Testis (tissue), 3 donors: Measurements from ENCODE around the gene FGFBP2. TPM values are rescaled to one million over a fixed set of nuclear protein-coding genes. Genes with fewer than 3 reads are reported as not detected.

Source experiments
- DNase-seq: peaks from one replicate; pipeline ENCODE4 v3.0.0-alpha.2; 2019
- H3K27ac ChIP-seq, 2 donors: fragments of 200-600 bp; sonication (generic); one replicate each; pipeline ENCODE4 v1.5.1; 2019
- H3K27me3 ChIP-seq: fragments of 200-600 bp; sonication (generic); one replicate; pipeline ENCODE4 v1.5.1; 2019
- H3K36me3 ChIP-seq: fragments of 200-600 bp; sonication (generic); one replicate; pipeline ENCODE4 v1.5.1; 2017; ENCODE audit warnings: low read depth; ENCODE audit errors: missing control alignments
- H3K4me1 ChIP-seq: fragments of 200-600 bp; sonication (generic); one replicate; pipeline ENCODE4 v1.5.1; 2019
- H3K4me3 ChIP-seq, 2 donors: fragments of 200-600 bp; sonication (generic); one replicate each; pipeline ENCODE4 v1.5.1; 2017 to 2019
- H3K9me3 ChIP-seq: fragments of 200-600 bp; sonication (generic); one replicate; pipeline ENCODE4 v1.5.1; 2017
- POLR2A ChIP-seq: fragments of 450-650 bp; IDR thresholded peaks from one replicate; pipeline ENCODE4 v1.6.1; 2017; ENCODE audit warnings: antibody characterized with exemption, mild to moderate bottlenecking, moderate library complexity
- WGBS, 2 donors: methylation state at CpG; one replicate each; pipeline ENCODE4 v1.1.5; 2018; 5-methylcytosine and 5-hydroxymethylcytosine counted together
- intact Hi-C: fragments of 100-400 bp; cut with DNase I; formaldehyde crosslinking; loops from one replicate; pipeline ENCODE4 v1.15.1; 2023; ENCODE audit warnings: low total_unique reads
- polyA plus RNA-seq: library from polyadenylated mRNA; stranded (reverse); fragments of 350-450 nt; fragmentation: Illumina TruSeq; extraction: RNeasy Lipid Tissue Mini Kit (QIAGEN cat#74804); gene quantifications from one replicate; pipeline ENCODE4 v1.2.3, GENCODE V29; 2014; ENCODE audit warnings: low read depth, low replicate concordance; ENCODE audit not compliant: insufficient read depth
- total RNA-seq, 2 donors: library from RNA; depleted of rRNA; stranded (reverse); fragments of >200 nt; gene quantifications; one replicate each; pipeline ENCODE4 v1.2.3, GENCODE V29; 2016
- TF ChIP-seq, protein P1 (sequence below), 3 experiments: fragments of 450-650 bp in 2 of 3; fragments of 200-600 bp in 1 of 3; sonication (generic) in 1 of 3; IDR thresholded peaks; one replicate each; pipeline ENCODE4 v1.5.1; 2016 to 2019; ENCODE audit warnings: antibody characterized with exemption in 3 of 3, mild to moderate bottlenecking in 2 of 3, moderate library complexity in 1 of 3

FGFBP2 gene
- total and polyA plus RNA-seq, 3 donors from 2014 or later: 19.4 to 139 (median 20.3) TPM

DNA sequence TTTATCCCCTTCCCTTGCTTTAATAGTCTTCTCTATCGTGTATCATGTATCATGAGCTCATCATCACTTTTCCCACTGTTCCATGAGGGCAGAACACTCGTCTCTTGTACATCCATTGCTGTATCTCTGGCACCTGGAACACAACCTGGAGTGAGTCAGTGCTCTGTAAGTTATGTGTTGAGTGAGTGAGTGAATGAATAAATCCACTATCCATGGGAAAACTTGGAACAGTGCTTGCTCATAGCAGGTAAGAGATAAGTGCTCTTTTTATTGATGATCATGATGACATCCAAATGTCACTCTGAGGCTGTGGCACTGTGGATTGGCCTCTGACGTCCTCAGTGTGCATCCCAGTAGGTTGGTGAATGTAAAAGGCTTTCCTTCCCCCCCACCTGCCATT is 28.7 kb downstream of the FGFBP2 start:
- no peak for DNase-seq
- H3K27me3 ChIP-seq: no peaks in the 10 kb centered on the region
- no peaks in the 10 kb centered on the region for H3K36me3 ChIP-seq
- H3K4me3 ChIP-seq: no peak overlapping the region
- H3K27ac ChIP-seq: no peak overlapping the region
- H3K4me1 ChIP-seq: no peaks in the 10 kb centered on the region
- intact Hi-C loops: no loop called here
- TF ChIP-seq, protein P1, sequence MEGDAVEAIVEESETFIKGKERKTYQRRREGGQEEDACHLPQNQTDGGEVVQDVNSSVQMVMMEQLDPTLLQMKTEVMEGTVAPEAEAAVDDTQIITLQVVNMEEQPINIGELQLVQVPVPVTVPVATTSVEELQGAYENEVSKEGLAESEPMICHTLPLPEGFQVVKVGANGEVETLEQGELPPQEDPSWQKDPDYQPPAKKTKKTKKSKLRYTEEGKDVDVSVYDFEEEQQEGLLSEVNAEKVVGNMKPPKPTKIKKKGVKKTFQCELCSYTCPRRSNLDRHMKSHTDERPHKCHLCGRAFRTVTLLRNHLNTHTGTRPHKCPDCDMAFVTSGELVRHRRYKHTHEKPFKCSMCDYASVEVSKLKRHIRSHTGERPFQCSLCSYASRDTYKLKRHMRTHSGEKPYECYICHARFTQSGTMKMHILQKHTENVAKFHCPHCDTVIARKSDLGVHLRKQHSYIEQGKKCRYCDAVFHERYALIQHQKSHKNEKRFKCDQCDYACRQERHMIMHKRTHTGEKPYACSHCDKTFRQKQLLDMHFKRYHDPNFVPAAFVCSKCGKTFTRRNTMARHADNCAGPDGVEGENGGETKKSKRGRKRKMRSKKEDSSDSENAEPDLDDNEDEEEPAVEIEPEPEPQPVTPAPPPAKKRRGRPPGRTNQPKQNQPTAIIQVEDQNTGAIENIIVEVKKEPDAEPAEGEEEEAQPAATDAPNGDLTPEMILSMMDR (IDR thresholded peaks at IDR 0.05): no peak
- no peak for TF ChIP-seq POLR2A
- WGBS, 2 donors: 86 to 88% methylated on average over 3 of the region's 3 CpGs
- no peaks in the 10 kb centered on the region for H3K9me3 ChIP-seq

DNA sequence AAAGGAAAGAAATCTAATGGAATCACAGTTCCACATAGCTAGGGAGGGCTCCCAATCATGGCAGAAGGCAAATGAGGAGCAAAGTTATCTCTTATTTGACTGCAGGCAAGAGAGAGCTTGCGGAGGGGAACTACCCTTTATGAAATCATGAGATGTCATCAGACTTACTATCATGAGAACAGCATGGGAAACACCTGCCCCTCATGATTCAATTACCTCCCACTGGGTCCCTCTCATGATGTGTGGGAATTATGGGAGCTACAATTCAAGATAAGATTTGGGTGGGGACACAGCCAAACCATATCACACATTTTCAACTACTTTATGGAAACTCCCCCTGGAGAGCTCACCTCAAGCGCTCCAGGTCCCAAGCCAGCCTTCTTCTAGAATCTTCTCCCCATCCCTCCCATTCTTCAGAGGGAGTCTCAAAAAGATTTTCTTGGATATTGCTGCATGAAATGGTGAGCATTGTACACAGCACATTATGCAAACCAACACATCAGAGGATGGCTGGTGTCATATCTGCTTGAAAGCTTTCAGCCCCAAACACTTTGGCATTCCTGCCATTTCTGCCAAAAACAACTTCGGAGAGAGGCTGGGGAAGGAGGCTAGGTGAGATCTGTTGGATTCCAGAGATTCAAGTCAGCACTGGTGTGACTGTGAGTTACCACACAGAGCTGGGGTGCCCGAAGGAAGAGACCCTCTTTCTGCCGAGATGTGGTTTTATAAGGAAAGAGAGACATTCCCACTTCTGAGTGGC is 31.3 kb downstream of the FGFBP2 start:
- Histone ChIP-seq H3K4me1 (no peaks in the 10 kb centered on the region), H3K27ac (no peak overlapping the region), H3K4me3 (no peak overlapping the region), H3K36me3 (no peaks in the 10 kb centered on the region), H3K27me3 (no peaks in the 10 kb centered on the region), H3K9me3 (no peaks in the 10 kb centered on the region)
- TF ChIP-seq POLR2A: no peak
- TF ChIP-seq, protein P1 (IDR thresholded peaks at IDR 0.05): no peak
- intact Hi-C loops: no loop called here
- DNase-seq: no peak
- WGBS, 2 donors: 96 to 97% methylated on average over 5 of the region's 5 CpGs

DNA sequence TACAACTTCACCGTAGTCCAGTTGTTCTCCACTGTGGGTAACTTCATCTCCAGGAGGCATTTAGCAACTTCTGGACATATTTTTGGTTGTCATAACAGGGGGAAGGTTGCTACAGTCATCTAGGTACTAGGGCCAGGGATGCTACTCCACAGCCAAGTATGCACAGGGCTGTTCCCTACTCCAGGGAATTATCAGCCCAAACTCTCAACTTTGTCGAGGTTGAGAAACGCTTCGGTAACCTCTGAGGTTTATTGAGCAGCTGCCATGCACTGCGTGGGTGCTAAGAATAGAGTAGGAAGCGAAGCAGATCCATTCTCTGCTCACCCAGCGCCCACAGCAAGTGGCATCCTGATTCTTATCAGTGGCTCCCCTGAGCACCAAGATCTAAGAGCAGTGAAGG is 32.7 kb downstream of the FGFBP2 start:
- WGBS, 2 donors: 85% methylated on average over 7 of the region's 7 CpGs
- Histone ChIP-seq H3K27me3 (no peaks in the 10 kb centered on the region), H3K4me3 (no peak overlapping the region), H3K9me3 (no peaks in the 10 kb centered on the region), H3K27ac (no peak overlapping the region), H3K4me1 (no peaks in the 10 kb centered on the region), H3K36me3 (no peaks in the 10 kb centered on the region)
- DNase-seq: no peak
- intact Hi-C loops: no loop called here
- TF ChIP-seq POLR2A: no peak
- TF ChIP-seq, protein P1 (IDR thresholded peaks at IDR 0.05): no peak

DNA sequence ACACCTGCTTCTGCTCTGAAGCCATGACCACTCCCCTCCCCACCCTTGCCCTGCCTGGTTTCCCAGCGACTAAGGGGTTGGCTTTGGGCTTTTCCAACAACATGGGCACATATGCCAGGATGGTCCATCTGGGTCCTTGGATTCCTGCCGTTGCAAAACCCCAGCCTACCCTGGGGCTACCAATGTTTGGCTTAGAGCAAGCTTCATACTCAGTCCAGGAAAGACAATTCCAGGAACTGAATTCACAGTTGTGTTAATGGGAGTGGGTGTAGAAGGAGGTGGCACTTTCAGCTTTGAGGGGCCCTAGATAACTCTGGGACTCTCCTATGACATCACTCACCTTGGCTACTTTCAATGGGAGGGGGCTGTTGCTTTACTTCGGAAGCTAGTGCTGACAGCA is 33.4 kb downstream of the FGFBP2 start:
- DNase-seq: no peak
- intact Hi-C loops: no loop called here
- TF ChIP-seq POLR2A: no peak
- TF ChIP-seq, protein P1 (IDR thresholded peaks at IDR 0.05): no peak
- 84 to 88% methylated on average over 3 of the region's 3 CpGs for WGBS, 2 donors
- no peak overlapping the region for H3K27ac ChIP-seq
- H3K36me3 ChIP-seq: no peaks in the 10 kb centered on the region
- no peaks in the 10 kb centered on the region for H3K9me3 ChIP-seq
- H3K27me3 ChIP-seq: no peaks in the 10 kb centered on the region
- no peak overlapping the region for H3K4me3 ChIP-seq
- H3K4me1 ChIP-seq: no peaks in the 10 kb centered on the region

DNA sequence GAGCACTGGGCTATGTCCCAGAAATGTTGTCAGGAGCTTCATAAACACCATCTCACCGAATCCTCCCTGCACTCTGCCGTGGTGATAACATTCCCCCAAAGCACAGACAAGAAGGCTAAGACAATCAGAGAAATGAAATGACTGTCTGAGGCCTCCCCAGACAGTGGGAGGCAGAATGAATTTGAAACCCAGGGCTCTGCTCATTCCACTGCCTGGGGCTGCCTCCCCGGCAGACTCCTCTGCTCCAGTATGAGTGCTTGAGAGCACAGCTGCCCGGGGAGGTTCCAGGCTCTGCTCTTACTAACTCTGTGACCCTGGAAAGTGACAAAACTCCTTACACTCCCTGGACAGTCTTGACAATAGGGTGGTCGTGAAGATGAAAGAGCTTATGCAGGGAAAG is 34.1 kb downstream of the FGFBP2 start:
- Histone ChIP-seq H3K36me3 (no peaks in the 10 kb centered on the region), H3K4me3 (no peak overlapping the region), H3K4me1 (no peaks in the 10 kb centered on the region), H3K27ac (no peak overlapping the region), H3K27me3 (no peaks in the 10 kb centered on the region), H3K9me3 (no peaks in the 10 kb centered on the region)
- intact Hi-C loops: no loop called here
- 57 to 73% methylated on average over 5 of the region's 5 CpGs for WGBS, 2 donors
- TF ChIP-seq, protein P1 (IDR thresholded peaks at IDR 0.05): no peak
- DNase-seq: no peak
